Embryonic facial prominence (tissue), 1 donor: ENCODE results near the gene FILIP1L.
A peak's percentile ranks its signal among the peaks of the same experiment; 100 is the strongest.

Source experiments
- DNase-seq: peaks from one replicate; pipeline ENCODE4 v3.0.0-alpha.2; 2016; ENCODE audit errors: extremely low spot score

The FILIP1L gene

DNA sequence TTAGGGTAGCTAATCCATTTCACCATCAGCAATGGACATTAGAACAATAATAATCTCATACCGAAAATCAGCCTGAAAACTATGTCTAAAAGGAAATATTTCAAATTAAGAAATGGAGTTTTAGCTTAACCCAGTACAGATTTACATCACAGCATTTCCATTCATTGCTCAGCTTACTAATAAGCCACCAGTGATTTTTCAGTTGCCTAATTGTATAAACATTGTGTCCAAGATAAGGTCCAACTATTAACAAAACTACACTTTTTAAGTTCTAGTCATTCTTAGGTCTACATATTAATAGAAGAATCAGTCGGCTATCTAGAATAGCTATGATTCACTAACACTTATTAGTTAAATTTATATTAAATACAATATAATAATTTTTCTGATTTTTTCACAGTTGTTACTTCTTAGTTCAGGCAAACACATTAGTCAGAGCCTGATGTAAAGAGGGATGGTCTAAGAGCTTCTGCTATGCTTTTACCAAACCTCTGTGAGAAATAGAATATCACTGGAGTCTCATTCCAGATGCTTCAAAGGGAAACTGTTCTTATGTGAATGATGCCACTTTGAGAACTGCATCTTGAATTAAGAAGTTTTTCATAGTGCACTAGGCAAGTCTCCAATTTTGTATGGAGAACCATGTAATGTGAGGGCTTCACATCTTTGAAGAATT lies 222.6 kb downstream of the FILIP1L start:
- no peak for DNase-seq

DNA sequence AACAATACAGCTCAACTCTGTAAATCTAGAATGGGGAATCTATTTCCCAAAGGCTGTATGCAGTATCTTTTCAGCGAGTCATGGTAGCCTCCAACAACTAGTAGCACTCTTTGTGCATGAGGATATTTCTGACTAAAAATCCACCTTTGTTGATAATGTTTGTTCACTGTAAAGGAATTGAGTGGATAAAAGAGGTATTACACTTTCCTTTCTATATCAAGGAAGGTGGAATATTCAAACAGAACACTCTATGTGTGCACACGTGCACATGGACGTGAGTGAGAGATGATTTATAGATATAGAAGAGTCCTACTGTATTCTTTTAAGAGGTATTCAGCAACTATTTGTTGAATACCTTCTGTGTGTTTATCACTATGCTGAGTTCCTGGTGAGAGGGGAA lies 228.4 kb downstream of the FILIP1L start:
- no peak for DNase-seq

- DNase-seq: no peak
These were observed 229.2 kb downstream of the FILIP1L start for GRCh38 chr3:99885085-99885484.

DNA sequence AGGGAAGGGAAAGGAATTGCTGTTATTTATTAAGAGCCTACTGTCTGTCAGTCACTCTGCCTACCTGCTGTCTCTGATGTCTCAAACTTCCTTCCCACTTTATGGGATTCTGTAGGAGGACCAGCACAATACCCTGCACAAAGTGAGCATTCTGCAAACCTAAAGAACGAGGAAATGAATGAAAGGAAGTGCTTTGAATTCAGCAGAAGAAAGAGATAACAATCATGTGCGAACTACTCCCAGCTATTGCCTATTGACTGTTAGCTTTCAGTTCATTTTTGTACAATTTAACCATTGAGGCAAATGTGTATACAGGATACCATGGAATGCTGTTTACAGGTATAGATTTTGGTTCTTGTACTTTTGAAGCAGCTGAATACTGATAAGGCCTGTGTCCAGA lies 229.8 kb downstream of the FILIP1L start:
- no peak for DNase-seq

DNA sequence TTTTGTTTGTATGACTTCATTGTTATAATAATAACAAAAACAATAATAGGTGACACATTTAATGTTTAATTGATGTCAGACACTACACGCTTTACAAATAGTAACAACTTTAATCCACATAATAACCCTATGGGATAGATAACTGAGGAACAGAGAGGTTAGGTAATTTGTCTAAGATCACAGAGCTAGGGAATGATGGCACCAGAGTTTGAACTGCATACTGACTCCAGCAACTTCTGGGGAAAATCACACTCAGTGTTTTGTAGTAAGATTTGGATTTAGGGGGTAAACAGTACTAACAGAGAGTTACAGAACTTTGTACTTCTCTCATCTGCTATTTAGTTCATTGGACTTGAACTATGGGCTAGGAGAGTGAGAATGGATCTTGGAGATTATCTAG lies 230.6 kb downstream of the FILIP1L start:
- no peak for DNase-seq

- DNase-seq: no peak
These were observed 231.2 kb downstream of the FILIP1L start for GRCh38 chr3:99883138-99883461.

- no peak for DNase-seq
These were observed 231.7 kb downstream of the FILIP1L start for GRCh38 chr3:99882436-99883137.

DNA sequence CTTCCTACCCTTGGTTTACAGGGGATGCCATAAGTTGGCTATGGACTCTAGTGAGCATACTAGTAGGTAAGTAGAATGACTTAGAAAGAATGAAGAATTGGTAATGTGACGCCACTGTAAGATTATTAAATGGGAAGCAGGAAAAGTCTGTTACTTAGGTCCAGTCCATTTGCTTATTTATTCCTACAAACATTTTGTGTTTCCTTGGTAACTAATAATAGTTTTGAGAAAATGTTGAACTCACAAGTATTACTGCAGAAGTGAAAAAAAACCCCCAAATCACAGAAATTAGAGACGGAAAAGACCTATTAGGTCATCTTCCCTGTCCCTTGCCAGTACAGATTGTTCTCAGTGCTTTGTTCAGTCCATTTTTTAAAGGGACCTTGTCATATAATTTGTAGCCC lies 233.2 kb downstream of the FILIP1L start:
- DNase-seq: no peak

DNA sequence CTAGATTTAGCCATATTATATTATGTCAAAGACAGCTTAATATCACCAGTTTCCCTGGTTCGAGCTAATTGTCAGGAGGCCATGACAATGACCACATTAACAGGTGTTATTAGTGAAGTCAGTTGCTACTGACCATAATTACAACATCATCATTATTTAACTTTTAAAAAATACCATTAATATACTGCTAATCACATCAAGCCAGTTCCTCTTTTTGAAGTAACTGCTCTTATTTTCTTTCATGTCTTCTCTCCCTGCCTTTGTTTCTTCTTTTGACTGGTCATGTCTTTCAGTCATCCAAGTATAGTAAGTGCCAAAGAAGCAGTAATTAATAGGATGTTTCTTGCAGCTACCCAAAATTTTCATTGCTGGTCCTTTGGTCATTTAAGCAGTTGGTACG lies 235.0 kb downstream of the FILIP1L start:
- no peak for DNase-seq

DNA sequence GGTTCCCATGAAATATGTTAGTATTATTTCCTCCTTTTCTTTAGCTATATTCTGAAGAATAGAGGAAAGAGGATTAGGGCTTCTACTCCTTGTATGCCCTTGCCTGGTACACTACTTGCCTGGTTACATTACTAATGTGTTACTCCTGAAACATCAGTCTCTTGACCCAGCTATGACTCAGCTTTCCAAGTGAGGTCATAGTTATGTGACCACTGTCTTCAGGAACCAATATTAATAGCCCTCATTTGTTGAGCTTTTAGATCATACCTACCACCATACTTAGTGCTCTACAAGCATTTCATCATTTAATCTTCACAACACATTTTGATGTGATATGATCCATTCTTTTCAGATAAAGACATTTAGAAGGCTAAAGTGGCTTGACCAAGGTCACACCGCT lies 236.3 kb downstream of the FILIP1L start:
- no peak for DNase-seq

- no peak for DNase-seq
These were observed 237.2 kb downstream of the FILIP1L start for GRCh38 chr3:99877031-99877579.

GRCh38 chr3:99875929-99876841 lies 238.1 kb downstream of the FILIP1L start:
- peak; percentile 85 for DNase-seq

- DNase-seq: peak; percentile 67
These were observed 238.7 kb downstream of the FILIP1L start for GRCh38 chr3:99875581-99875928.

- DNase-seq: no peak
These were observed 239.9 kb downstream of the FILIP1L start for GRCh38 chr3:99874237-99875002.

- DNase-seq: no peak
These were observed 240.8 kb downstream of the FILIP1L start for GRCh38 chr3:99873269-99874102.

DNA sequence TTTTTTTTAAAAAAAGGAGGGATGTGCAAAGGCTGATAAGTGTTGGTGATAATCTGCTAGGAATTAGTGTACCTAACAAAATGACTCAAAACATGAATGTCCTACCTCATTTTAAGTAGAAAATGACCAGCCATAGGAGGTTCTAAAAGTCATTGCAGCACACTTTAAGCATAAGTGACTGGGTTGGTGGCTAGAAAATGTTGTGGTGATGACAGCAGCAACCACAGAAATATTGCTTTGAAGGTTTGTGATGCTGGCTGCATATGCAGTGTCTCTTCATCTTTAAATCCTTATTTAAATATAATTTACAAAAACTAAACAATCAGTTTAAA lies 241.4 kb downstream of the FILIP1L start:
- no peak for DNase-seq

DNA sequence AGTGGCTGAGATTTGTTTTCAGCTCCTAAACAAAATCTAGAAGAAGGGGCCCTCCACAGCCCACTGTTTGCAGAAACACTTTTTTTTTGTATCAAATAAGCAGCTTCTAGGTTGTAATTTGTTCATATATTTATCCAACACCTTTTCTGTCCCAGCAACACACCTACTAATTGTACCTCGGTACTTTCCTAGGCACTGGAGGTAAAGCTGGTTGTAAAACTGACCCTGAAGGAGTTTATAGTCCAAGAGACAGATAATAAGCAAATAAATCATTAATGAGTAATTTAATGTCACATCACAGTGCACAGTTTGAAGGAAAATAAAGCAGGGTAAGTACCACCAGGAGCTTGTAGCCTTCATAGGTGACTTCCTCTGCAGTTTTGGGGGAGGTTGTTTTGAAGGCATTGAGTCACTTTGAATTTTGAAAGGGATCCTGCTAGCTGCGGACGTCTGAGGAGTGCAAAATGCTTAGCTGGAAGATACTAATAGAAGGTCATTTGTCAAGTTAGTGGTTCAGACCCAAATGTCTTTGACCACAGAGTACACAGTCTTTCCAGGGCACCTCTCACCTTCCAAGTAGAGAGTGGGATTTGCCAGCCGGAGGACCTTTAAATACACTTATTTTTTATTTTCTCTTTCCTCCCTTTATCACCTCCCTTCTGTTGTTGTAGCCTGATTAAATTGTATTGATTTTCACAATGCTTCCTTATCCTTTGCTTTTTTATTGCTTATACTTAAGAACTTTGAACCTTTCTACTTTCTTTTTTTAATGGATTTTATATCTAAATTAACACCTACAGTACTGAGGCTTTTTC lies 242.9 kb downstream of the FILIP1L start:
- DNase-seq: no peak

DNA sequence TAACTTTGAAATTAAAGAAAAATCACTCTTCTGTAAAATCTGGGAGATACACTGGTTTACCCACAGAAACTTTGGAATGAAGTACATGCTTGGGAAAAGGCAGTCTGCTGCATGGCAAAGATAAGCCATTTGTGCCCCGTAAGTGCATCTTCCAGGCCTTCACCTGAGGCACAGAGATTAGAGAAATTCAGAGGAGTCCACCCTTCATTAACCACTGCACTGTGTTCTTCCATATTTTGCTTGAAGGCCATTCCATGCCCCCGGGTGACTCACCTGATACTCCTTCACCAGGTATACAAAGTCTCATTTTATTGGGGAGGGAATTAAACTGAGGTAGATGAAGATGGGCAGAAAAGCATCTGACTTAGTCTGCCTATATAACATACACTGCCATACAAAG lies 243.6 kb downstream of the FILIP1L start:
- DNase-seq: no peak

DNA sequence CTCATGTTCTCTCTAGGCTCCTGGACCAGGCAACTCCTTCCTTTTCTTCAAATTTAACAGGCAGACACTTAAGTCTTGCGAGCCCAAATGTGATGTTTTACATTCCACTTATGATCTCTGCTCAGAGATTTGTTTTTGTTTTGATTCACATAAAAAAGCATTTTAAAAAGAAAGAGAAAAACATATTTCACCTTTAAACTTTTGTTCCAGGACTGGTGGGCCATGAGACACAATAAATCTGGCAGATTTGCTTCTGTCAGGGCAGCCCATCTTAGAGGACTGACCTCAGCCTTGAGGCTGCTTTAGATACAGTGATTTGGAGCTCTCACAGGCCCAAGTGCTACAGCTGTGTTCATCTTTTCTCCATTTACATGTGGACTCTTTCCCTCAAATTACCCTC lies 244.7 kb downstream of the FILIP1L start:
- DNase-seq: no peak

DNA sequence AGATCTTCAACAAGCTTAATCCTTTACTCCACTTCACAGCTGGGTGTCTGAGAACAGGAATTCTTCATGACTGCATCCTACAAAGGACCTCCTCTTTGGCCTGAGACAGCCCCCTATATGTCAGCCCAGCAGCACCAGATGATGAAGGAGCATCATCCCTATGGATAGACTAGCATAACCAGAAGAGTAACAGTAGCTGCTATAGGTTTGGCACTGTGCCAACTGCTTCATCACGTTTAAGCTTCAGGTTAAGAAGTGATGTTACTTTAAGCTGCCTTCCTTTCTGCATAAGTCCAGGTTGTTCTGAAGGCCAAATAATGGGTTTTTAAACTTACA lies 246.0 kb downstream of the FILIP1L start:
- DNase-seq: no peak
